IMR-90 (cell line): ENCODE data around the gene STOX1. TPM values are rescaled to one million over a fixed set of nuclear protein-coding genes. Genes with fewer than 3 reads are reported as not detected.
A peak's percentile ranks its signal among the peaks of the same experiment; 100 is the strongest.

Source experiments
- ATAC-seq: fragments of 200-7000 bp; cut with Tn5 transposase; 2 replicates; pipeline ENCODE4 v1.9.1; 2020; ENCODE audit warnings: low read depth, mild to moderate bottlenecking, moderate library complexity
- BruUV-seq: library from RNA; stranded (reverse); fragments of 400-500 nt; replicated peaks from 2 replicates; lab custom pipeline; 2021; lab: Mats Ljungman, UMichigan
- CTCF ChIA-PET: fragments of 300-600 bp; formaldehyde crosslinking; extraction: SDS; loops from one replicate; lab custom pipeline; 2021; ENCODE audit warnings: antibody characterized with exemption; lab: Yijun Ruan, JAX
- POLR2A ChIA-PET: fragments of 300-600 bp; sonication (Branson Sonifier 250); formaldehyde crosslinking; loops from one replicate; lab custom pipeline; 2022; ENCODE audit warnings: antibody characterized with exemption; ENCODE audit not compliant: unreplicated experiment; lab: Charles Lee
- DNase-seq: peaks from one replicate; pipeline ENCODE4 v3.0.0; 2013
- H2AFZ ChIP-seq: replicated peaks from 2 replicates; pipeline ENCODE3; 2013; ENCODE audit warnings: low read length, mild to moderate bottlenecking; ENCODE audit not compliant: poor library complexity
- H2AK5ac ChIP-seq: 2 replicates; pipeline ENCODE4 v1.6.1; 2013; ENCODE audit warnings: low read depth, low read length, inconsistent platforms
- H2AK9ac ChIP-seq: replicated peaks from 2 replicates; pipeline ENCODE3; 2013; ENCODE audit warnings: mild to moderate bottlenecking, low read depth, low read length, moderate library complexity; ENCODE audit not compliant: poor library complexity
- H2BK120ac ChIP-seq: 2 replicates; pipeline ENCODE4 v1.6.1; 2013; ENCODE audit warnings: low read depth, low read length, inconsistent platforms
- H2BK15ac ChIP-seq: 3 replicates; pipeline ENCODE4 v1.6.1; 2013; ENCODE audit warnings: low read depth, low read length, inconsistent platforms
- H2BK20ac ChIP-seq: 2 replicates; pipeline ENCODE4 v1.6.1; 2013; ENCODE audit warnings: low read depth, mild to moderate bottlenecking, inconsistent platforms, low read length, moderate library complexity
- H2BK5ac ChIP-seq: 2 replicates; pipeline ENCODE4 v1.6.1; 2013; ENCODE audit warnings: mild to moderate bottlenecking, low read depth, low read length, inconsistent platforms; ENCODE audit not compliant: poor library complexity, severe bottlenecking
- H3K14ac ChIP-seq: replicated peaks from 2 replicates; pipeline ENCODE4 v1.6.1; 2013; ENCODE audit warnings: low read depth, low read length, inconsistent platforms
- H3K18ac ChIP-seq: 2 replicates; pipeline ENCODE4 v1.6.1; 2013; ENCODE audit warnings: low read depth, low read length, control low read depth
- H3K23ac ChIP-seq: 2 replicates; pipeline ENCODE4 v1.6.1; 2013; ENCODE audit warnings: low read depth, low read length, inconsistent platforms
- H3K27ac ChIP-seq: 2 replicates; pipeline ENCODE4 v1.5.1; 2013; ENCODE audit warnings: mild to moderate bottlenecking, control low read depth, low read length; ENCODE audit not compliant: insufficient read depth
- H3K27me3 ChIP-seq: 2 replicates; pipeline ENCODE4 v1.6.1; 2013; ENCODE audit warnings: low read length; ENCODE audit not compliant: control insufficient read depth, insufficient read depth
- H3K36me3 ChIP-seq: 2 replicates; pipeline ENCODE4 v1.6.1; 2013; ENCODE audit warnings: low read length, mixed read lengths; ENCODE audit not compliant: control insufficient read depth, insufficient read depth
- H3K4ac ChIP-seq: 2 replicates; pipeline ENCODE4 v1.6.1; 2013; ENCODE audit warnings: low read depth, low read length, inconsistent platforms
- H3K4me1 ChIP-seq: 2 replicates; pipeline ENCODE4 v1.6.1; 2013; ENCODE audit warnings: low read length, mixed read lengths; ENCODE audit not compliant: control insufficient read depth, insufficient read depth
- H3K4me2 ChIP-seq: 2 replicates; pipeline ENCODE4 v1.6.1; 2013; ENCODE audit warnings: low read depth, mild to moderate bottlenecking, control low read depth, low read length, moderate library complexity
- H3K4me3 ChIP-seq: 2 replicates; pipeline ENCODE4 v1.5.1; 2013; ENCODE audit warnings: low read depth, mild to moderate bottlenecking, control low read depth, low read length, moderate library complexity; ENCODE audit not compliant: insufficient read depth
- H3K56ac ChIP-seq: 2 replicates; pipeline ENCODE4 v1.6.1; 2013; ENCODE audit warnings: low read length, inconsistent platforms; ENCODE audit not compliant: insufficient read depth; ENCODE audit errors: extremely low read depth
- H3K79me1 ChIP-seq, 2 experiments: 2 replicates each; pipeline ENCODE4 v1.6.1; 2013; ENCODE audit warnings: low read length in 2 of 2, inconsistent platforms in 1 of 2, low read depth in 1 of 2
- H3K9ac ChIP-seq: 2 replicates; pipeline ENCODE4 v1.6.1; 2013; ENCODE audit warnings: low read depth, low read length, control low read depth
- H3K9me1 ChIP-seq: 2 replicates; pipeline ENCODE4 v1.6.1; 2013; ENCODE audit warnings: low read length, inconsistent platforms; ENCODE audit not compliant: insufficient read depth
- H3K9me3 ChIP-seq: 2 replicates; pipeline ENCODE4 v1.6.1; 2013; ENCODE audit warnings: low read length; ENCODE audit not compliant: control insufficient read depth, insufficient read depth
- H4K20me1 ChIP-seq: 2 replicates; pipeline ENCODE4 v1.6.1; 2013; ENCODE audit warnings: low read length, inconsistent platforms; ENCODE audit not compliant: insufficient read depth
- H4K5ac ChIP-seq: 2 replicates; pipeline ENCODE4 v1.6.1; 2013; ENCODE audit warnings: mild to moderate bottlenecking, low read depth, low read length, control low read depth
- H4K8ac ChIP-seq, 2 experiments: 2 replicates each; pipeline ENCODE4 v1.6.1; 2013; ENCODE audit warnings: low read depth in 2 of 2, low read length in 2 of 2, control low read depth in 1 of 2, inconsistent platforms in 1 of 2
- H4K91ac ChIP-seq: 2 replicates; pipeline ENCODE4 v1.6.1; 2013; ENCODE audit warnings: low read depth, low read length, inconsistent platforms; ENCODE audit not compliant: insufficient read depth
- BHLHE40 ChIP-seq: fragments of 150-350 bp; IDR thresholded peaks from 2 replicates; pipeline ENCODE4 v1.6.1; 2016; ENCODE audit warnings: mild to moderate bottlenecking, low read depth, low read length
- CEBPB ChIP-seq: IDR thresholded peaks from 2 replicates; pipeline ENCODE4 v1.6.1; 2012; ENCODE audit warnings: low read depth, low read length, improper control_type of control experiment
- CHD1 ChIP-seq: IDR thresholded peaks from 2 replicates; pipeline ENCODE4 v1.6.1; 2012; ENCODE audit warnings: low read depth, low read length, improper control_type of control experiment
- FOS ChIP-seq: fragments of 150-350 bp; IDR thresholded peaks from 2 replicates; pipeline ENCODE4 v1.6.1; 2016; ENCODE audit warnings: low read depth, low read length
- MAFK ChIP-seq: IDR thresholded peaks from 2 replicates; pipeline ENCODE4 v1.6.1; 2012; ENCODE audit warnings: low read depth, low read length, improper control_type of control experiment
- MAZ ChIP-seq: IDR thresholded peaks from 2 replicates; pipeline ENCODE4 v1.6.1; 2012; ENCODE audit warnings: low read depth, mild to moderate bottlenecking, low read length, improper control_type of control experiment, moderate library complexity, borderline replicate concordance
- MXI1 ChIP-seq: IDR thresholded peaks from 2 replicates; pipeline ENCODE4 v1.6.1; 2012; ENCODE audit warnings: low read depth, mild to moderate bottlenecking, low read length, moderate library complexity, borderline replicate concordance
- NFE2L2 ChIP-seq: fragments of 150-350 bp; IDR thresholded peaks from 2 replicates; pipeline ENCODE4 v1.6.1; 2016; ENCODE audit warnings: low read depth, mild to moderate bottlenecking, low read length
- POLR2A ChIP-seq: IDR thresholded peaks from 2 replicates; pipeline ENCODE4 v1.6.1; 2012; ENCODE audit warnings: mild to moderate bottlenecking, low read depth, low read length
- RAD21 ChIP-seq: IDR thresholded peaks from 2 replicates; pipeline ENCODE4 v1.6.1; 2012; ENCODE audit warnings: low read length, improper control_type of control experiment
- RCOR1 ChIP-seq: IDR thresholded peaks from 2 replicates; pipeline ENCODE4 v1.6.1; 2012; ENCODE audit warnings: mild to moderate bottlenecking, low read length, improper control_type of control experiment; ENCODE audit not compliant: insufficient replicate concordance
- RFX5 ChIP-seq: IDR thresholded peaks from 2 replicates; pipeline ENCODE4 v1.8.0; 2012; ENCODE audit warnings: low read depth, mild to moderate bottlenecking, low read length, moderate library complexity
- SMC3 ChIP-seq: fragments of 150-350 bp; IDR thresholded peaks from 2 replicates; pipeline ENCODE4 v1.6.1; 2016; ENCODE audit warnings: low read depth, mild to moderate bottlenecking, antibody characterized with exemption, low read length, moderate library complexity
- WGBS, 2 experiments: methylation state at CpG; one replicate each; pipeline versions ENCODE4 v1.1.5 to v1.1.7; 2013; ENCODE audit warnings: missing lambda C conversion rate in 2 of 2; ENCODE audit not compliant: insufficient read length in 1 of 2; ENCODE audit errors: extremely low coverage in 2 of 2; 5-methylcytosine and 5-hydroxymethylcytosine counted together
- dilution Hi-C: fragments of 300-500 bp; cut with HindIII; formaldehyde crosslinking; loops from one replicate; pipeline ENCODE4 v1.14.3; 2018; ENCODE audit warnings: low sequenced_read_pairs; ENCODE audit not compliant: unreplicated experiment
- in situ Hi-C: fragments of 300-500 bp; cut with MboI; formaldehyde crosslinking; loops from 3 replicates; pipeline ENCODE4 v1.14.3; 2019; ENCODE audit warnings: low sequenced_read_pairs, inconsistent platforms, mixed read lengths
- intact Hi-C: fragments of 100-400 bp; cut with micrococcal nuclease; formaldehyde crosslinking; loops from 2 replicates; pipeline ENCODE4 v1.10.0; 2022
- polyA plus RNA-seq, 3 experiments: library from polyadenylated mRNA; depleted of rRNA; stranded (reverse); fragments of >200 nt; gene quantifications; 2 replicates each; pipeline ENCODE4 v1.2.3, GENCODE V29; 2012; ENCODE audit warnings: low replicate concordance in 1 of 3
- total RNA-seq: library from RNA; depleted of rRNA; stranded (reverse); fragments of >200 nt; gene quantifications from 2 replicates; pipeline ENCODE4 v1.2.3, GENCODE V29; 2012
- TF ChIP-seq, protein P1 (sequence below): fragments of 150-350 bp; IDR thresholded peaks from 2 replicates; pipeline ENCODE4 v1.6.1; 2016; ENCODE audit warnings: low read depth, mild to moderate bottlenecking, low read length, moderate library complexity, borderline replicate concordance
- TF ChIP-seq, protein P2 (sequence below): conservative IDR thresholded peaks from 2 replicates; pipeline ENCODE4 v1.5.1; 2012; ENCODE audit warnings: mild to moderate bottlenecking, low read depth, low read length, improper control_type of control experiment
- TF ChIP-seq, protein P3 (sequence below): fragments of 150-350 bp; IDR thresholded peaks from 2 replicates; pipeline ENCODE4 v1.6.1; 2017; ENCODE audit warnings: mild to moderate bottlenecking, antibody characterized with exemption, low read length, low read depth

The STOX1 gene
- total and polyA plus RNA-seq, 2 of the 4 experiments (the other 2 are of a cell fraction): 0.03 to 0.18 TPM

DNA sequence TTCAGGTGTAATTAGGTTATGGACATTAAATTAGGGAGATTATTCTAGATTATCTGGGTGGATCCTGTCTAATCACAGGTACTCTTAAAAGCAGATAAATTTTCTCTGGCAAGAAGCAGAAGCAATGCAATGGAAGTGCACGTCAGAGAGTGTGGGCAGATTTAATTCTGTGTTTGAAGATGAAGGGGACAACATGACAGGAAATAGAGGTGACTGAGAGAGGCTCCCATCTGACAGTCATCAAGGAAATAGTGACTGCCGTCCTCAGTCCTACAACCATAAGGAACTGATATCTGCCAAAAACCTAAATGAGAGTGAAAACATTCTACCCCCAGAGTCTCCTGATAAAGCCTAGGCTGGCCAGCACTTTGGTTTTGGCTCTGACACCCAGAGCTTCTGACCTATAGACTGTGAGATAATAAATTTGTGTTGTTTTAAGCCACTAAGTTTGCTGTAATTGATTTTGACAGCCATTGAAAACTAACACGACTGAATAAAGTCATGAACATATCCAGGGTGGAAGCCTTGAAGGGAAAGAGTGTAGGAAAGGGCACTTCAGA is 43.3 kb downstream of the STOX1 start:
- H2AK9ac ChIP-seq: no peak overlapping the region
- DNase-seq: no peak
- H2BK15ac ChIP-seq: no peak overlapping the region
- intact Hi-C loops: no loop called here
- no peak overlapping the region for H2BK20ac ChIP-seq
- no peaks in the 10 kb centered on the region for H3K36me3 ChIP-seq
- no peak overlapping the region for H3K23ac ChIP-seq
- WGBS, 2 experiments: no CpG with 5 or more reads among the region's 3 CpGs
- no peak overlapping the region for H2AK5ac ChIP-seq
- H3K9me3 ChIP-seq: peaks cover 3% of the 10 kb centered on the region
- H3K4ac ChIP-seq: no peak overlapping the region
- H3K79me1 ChIP-seq: no peaks in the 10 kb centered on the region
- no peak overlapping the region for H3K9ac ChIP-seq
- POLR2A ChIA-PET: no interaction called here
- no peaks in the 10 kb centered on the region for H3K27me3 ChIP-seq
- H3K27ac ChIP-seq: no peak overlapping the region
- H2BK5ac ChIP-seq: no peak overlapping the region
- no peaks in the 10 kb centered on the region for H4K20me1 ChIP-seq
- H3K56ac ChIP-seq: no peak overlapping the region
- H4K91ac ChIP-seq: no peak overlapping the region
- H4K8ac ChIP-seq: no peak overlapping the region
- no peak overlapping the region for H3K14ac ChIP-seq
- H2BK120ac ChIP-seq: no peak overlapping the region
- H3K18ac ChIP-seq: no peak overlapping the region
- no peak overlapping the region for H3K4me2 ChIP-seq
- dilution Hi-C loops: no loop called here
- no peak overlapping the region for H3K4me3 ChIP-seq
- H3K9me1 ChIP-seq: no peaks in the 10 kb centered on the region; the same call in 1 of the 2 replicates
- no peak overlapping the region for H4K5ac ChIP-seq
- TF ChIP-seq RCOR1: no peak
- TF ChIP-seq MXI1: no peak
- TF ChIP-seq POLR2A: no peak
- TF ChIP-seq NFE2L2: no peak
- TF ChIP-seq BHLHE40: no peak
- TF ChIP-seq SMC3: no peak
- TF ChIP-seq, protein P1, sequence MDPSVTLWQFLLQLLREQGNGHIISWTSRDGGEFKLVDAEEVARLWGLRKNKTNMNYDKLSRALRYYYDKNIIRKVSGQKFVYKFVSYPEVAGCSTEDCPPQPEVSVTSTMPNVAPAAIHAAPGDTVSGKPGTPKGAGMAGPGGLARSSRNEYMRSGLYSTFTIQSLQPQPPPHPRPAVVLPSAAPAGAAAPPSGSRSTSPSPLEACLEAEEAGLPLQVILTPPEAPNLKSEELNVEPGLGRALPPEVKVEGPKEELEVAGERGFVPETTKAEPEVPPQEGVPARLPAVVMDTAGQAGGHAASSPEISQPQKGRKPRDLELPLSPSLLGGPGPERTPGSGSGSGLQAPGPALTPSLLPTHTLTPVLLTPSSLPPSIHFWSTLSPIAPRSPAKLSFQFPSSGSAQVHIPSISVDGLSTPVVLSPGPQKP: no peak
- TF ChIP-seq CHD1: no peak
- TF ChIP-seq MAFK: no peak
- TF ChIP-seq, protein P2, sequence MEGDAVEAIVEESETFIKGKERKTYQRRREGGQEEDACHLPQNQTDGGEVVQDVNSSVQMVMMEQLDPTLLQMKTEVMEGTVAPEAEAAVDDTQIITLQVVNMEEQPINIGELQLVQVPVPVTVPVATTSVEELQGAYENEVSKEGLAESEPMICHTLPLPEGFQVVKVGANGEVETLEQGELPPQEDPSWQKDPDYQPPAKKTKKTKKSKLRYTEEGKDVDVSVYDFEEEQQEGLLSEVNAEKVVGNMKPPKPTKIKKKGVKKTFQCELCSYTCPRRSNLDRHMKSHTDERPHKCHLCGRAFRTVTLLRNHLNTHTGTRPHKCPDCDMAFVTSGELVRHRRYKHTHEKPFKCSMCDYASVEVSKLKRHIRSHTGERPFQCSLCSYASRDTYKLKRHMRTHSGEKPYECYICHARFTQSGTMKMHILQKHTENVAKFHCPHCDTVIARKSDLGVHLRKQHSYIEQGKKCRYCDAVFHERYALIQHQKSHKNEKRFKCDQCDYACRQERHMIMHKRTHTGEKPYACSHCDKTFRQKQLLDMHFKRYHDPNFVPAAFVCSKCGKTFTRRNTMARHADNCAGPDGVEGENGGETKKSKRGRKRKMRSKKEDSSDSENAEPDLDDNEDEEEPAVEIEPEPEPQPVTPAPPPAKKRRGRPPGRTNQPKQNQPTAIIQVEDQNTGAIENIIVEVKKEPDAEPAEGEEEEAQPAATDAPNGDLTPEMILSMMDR: no peak
- TF ChIP-seq, protein P3, sequence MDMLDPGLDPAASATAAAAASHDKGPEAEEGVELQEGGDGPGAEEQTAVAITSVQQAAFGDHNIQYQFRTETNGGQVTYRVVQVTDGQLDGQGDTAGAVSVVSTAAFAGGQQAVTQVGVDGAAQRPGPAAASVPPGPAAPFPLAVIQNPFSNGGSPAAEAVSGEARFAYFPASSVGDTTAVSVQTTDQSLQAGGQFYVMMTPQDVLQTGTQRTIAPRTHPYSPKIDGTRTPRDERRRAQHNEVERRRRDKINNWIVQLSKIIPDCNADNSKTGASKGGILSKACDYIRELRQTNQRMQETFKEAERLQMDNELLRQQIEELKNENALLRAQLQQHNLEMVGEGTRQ: no peak
- TF ChIP-seq MAZ: no peak
- no peak for TF ChIP-seq CEBPB
- no peak for TF ChIP-seq FOS
- TF ChIP-seq RAD21: no peak
- no peak for TF ChIP-seq RFX5
- ATAC-seq: 0 out of 2 replicates have a peak, but pooled peaks have one; percentile 13
- no TSS peak for BruUV-seq
- in situ Hi-C loops: no loop called here
- CTCF ChIA-PET: interaction anchor here (0.6 kb wide), 1 partner anchor 11 kb away, joined by 3 read pairs; no protein-coding TSS in a partner anchor
- peaks cover 4% of the 10 kb centered on the region for H3K4me1 ChIP-seq
- no peak overlapping the region for H2AFZ ChIP-seq
